HCT116 (cell line): ENCODE data around the gene SRP9. TPM values are rescaled to one million over a fixed set of nuclear protein-coding genes. Genes with fewer than 3 reads are reported as not detected.

Source experiments
- total RNA-seq: library from RNA; stranded (reverse); gene quantifications from one replicate; pipeline ENCODE4 v1.2.1, GENCODE V29; 2021; ENCODE audit not compliant: unreplicated experiment

SRP9 gene
- total RNA-seq, 1 experiment from 2014 or later: 220 TPM

Other genes starting within 250 kb of the SRP9 start
- 100 TPM for gene ENAH, start 124.7 kb upstream of the SRP9 start, total RNA-seq
- 44.6 TPM for gene EPHX1, start 32.3 kb downstream of the SRP9 start, total RNA-seq
- 24.4 TPM for gene TMEM63A, start 104.6 kb downstream of the SRP9 start, total RNA-seq
- gene LEFTY1, start 111.3 kb downstream of the SRP9 start, total RNA-seq: 0.64 TPM
- 107 TPM for gene PYCR2, start 146.4 kb downstream of the SRP9 start, total RNA-seq
- gene LEFTY2, start 163.4 kb downstream of the SRP9 start, total RNA-seq: not detected
- 22.5 TPM for gene SDE2, start 221.5 kb downstream of the SRP9 start, total RNA-seq